Measurements from ENCODE around the gene HIP1. TPM values are rescaled to one million over a fixed set of nuclear protein-coding genes. Genes with fewer than 3 reads are reported as not detected.

The HIP1 gene
- total and polyA plus RNA-seq, 7 donors = 1.2 to 11.9 (median 7.2) TPM

GRCh38 chr7:75575488-75576121 is 163.1 kb downstream of the HIP1 start:
- Histone ChIP-seq H3K36me3 (peaks cover 0 to 39% (median 2%) of the 10 kb centered on the region in 4 donors), H3K27ac (no peak overlapping the region), H3K27me3 (no peaks in the 10 kb centered on the region), H3K9me3 (no peaks in the 10 kb centered on the region), H3K4me1 (no peaks in the 10 kb centered on the region), H3K4me3 (no peak overlapping the region)
- WGBS, 2 donors = 92 to 95% methylated on average over 13 of the region's 13 CpGs
- TF ChIP-seq EP300 (IDR thresholded peaks at IDR 0.05) (no peak), POLR2AphosphoS5 (IDR thresholded peaks at IDR 0.05) (no peak), CTCF (IDR thresholded peaks at IDR 0.05) (no peak), POLR2A (IDR thresholded peaks at IDR 0.05) (no peak)
- intact Hi-C loops (cut with DNase I) = no loop called here
- DNase-seq = no peak

GRCh38 chr7:75573477-75574019 is 165.2 kb downstream of the HIP1 start:
- no peak overlapping the region for H3K27ac ChIP-seq
- H3K36me3 ChIP-seq = peaks cover 0 to 30% (median 2%) of the 10 kb centered on the region in 4 donors
- H3K4me1 ChIP-seq = no peaks in the 10 kb centered on the region
- no peak for DNase-seq
- intact Hi-C loops (cut with DNase I) = no loop called here
- no peak overlapping the region for H3K4me3 ChIP-seq
- H3K9me3 ChIP-seq = no peaks in the 10 kb centered on the region
- TF ChIP-seq CTCF (IDR thresholded peaks at IDR 0.05) = no peak
- no peak for TF ChIP-seq POLR2AphosphoS5 (IDR thresholded peaks at IDR 0.05)
- TF ChIP-seq POLR2A (IDR thresholded peaks at IDR 0.05) = no peak
- TF ChIP-seq EP300 (IDR thresholded peaks at IDR 0.05) = no peak
- H3K27me3 ChIP-seq = no peaks in the 10 kb centered on the region
- WGBS, 2 donors = 95 to 97% methylated on average over 14 of the region's 14 CpGs

GRCh38 chr7:75572814-75573213 is 165.9 kb downstream of the HIP1 start:
- Histone ChIP-seq H3K4me1 (no peaks in the 10 kb centered on the region), H3K27ac (no peak overlapping the region), H3K4me3 (no peak overlapping the region), H3K36me3 (peaks cover 0 to 28% (median 5%) of the 10 kb centered on the region in 4 donors), H3K27me3 (no peaks in the 10 kb centered on the region), H3K9me3 (no peaks in the 10 kb centered on the region)
- intact Hi-C loops (cut with DNase I) = no loop called here
- TF ChIP-seq CTCF (IDR thresholded peaks at IDR 0.05) (no peak), POLR2A (IDR thresholded peaks at IDR 0.05) (no peak), POLR2AphosphoS5 (IDR thresholded peaks at IDR 0.05) (no peak)
- no peak for DNase-seq
- WGBS, 2 donors = 93 to 94% methylated on average over 11 of the region's 11 CpGs

GRCh38 chr7:75572396-75572795 is 166.3 kb downstream of the HIP1 start:
- peaks cover 0 to 33% (median 5%) of the 10 kb centered on the region in 4 donors for H3K36me3 ChIP-seq
- no peaks in the 10 kb centered on the region for H3K9me3 ChIP-seq
- intact Hi-C loops (cut with DNase I) = no loop called here
- no peaks in the 10 kb centered on the region for H3K4me1 ChIP-seq
- H3K4me3 ChIP-seq = no peak overlapping the region
- H3K27ac ChIP-seq = no peak overlapping the region
- DNase-seq = no peak
- no peaks in the 10 kb centered on the region for H3K27me3 ChIP-seq
- TF ChIP-seq EP300 (IDR thresholded peaks at IDR 0.05) (no peak), CTCF (IDR thresholded peaks at IDR 0.05) (no peak), POLR2AphosphoS5 (IDR thresholded peaks at IDR 0.05) (no peak), POLR2A (IDR thresholded peaks at IDR 0.05) (no peak)
- WGBS, 2 donors = 93 to 96% methylated on average over 5 of the region's 5 CpGs

All from sigmoid colon (tissue), 7 donors.